Suprapubic skin (tissue), 3 donors: ENCODE results near the gene NRG3.

Experiments
- POLR2A ChIP-seq, 2 donors: fragments of 450-650 bp; IDR thresholded peaks; one replicate each; pipeline ENCODE4 v1.6.1; 2017; ENCODE audit warnings: antibody characterized with exemption in 2 of 2, mild to moderate bottlenecking in 2 of 2, moderate library complexity in 2 of 2
- TF ChIP-seq, protein P1 (sequence below), 2 donors: fragments of 200-600 bp in 1 of 2; fragments of 450-650 bp in 1 of 2; sonication (generic) in 1 of 2; IDR thresholded peaks; one replicate each; pipeline ENCODE4 v1.5.1; 2016 to 2019; ENCODE audit warnings: antibody characterized with exemption in 2 of 2, mild to moderate bottlenecking in 1 of 2, moderate library complexity in 1 of 2

DNA sequence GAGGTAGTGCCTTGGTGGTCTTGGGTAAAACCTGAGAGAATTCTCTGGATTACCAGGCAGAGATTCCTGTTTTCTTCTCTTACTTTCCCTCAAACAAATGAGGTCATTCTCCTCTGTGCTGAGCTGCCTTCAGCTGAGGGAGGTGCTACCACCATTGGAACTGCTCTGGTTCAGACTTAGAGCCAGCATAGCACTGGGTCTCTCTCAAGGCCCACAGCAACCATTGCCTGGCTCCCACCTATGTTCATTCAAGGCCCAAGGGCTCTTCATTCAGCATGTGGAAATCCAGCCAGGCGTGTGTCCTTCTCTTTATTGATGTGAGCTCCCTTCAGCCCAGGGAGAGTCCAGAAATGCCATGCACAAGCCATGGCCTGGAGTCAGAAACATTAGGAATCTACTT lies 261.1 kb downstream of the NRG3 start:
- TF ChIP-seq, protein P1, sequence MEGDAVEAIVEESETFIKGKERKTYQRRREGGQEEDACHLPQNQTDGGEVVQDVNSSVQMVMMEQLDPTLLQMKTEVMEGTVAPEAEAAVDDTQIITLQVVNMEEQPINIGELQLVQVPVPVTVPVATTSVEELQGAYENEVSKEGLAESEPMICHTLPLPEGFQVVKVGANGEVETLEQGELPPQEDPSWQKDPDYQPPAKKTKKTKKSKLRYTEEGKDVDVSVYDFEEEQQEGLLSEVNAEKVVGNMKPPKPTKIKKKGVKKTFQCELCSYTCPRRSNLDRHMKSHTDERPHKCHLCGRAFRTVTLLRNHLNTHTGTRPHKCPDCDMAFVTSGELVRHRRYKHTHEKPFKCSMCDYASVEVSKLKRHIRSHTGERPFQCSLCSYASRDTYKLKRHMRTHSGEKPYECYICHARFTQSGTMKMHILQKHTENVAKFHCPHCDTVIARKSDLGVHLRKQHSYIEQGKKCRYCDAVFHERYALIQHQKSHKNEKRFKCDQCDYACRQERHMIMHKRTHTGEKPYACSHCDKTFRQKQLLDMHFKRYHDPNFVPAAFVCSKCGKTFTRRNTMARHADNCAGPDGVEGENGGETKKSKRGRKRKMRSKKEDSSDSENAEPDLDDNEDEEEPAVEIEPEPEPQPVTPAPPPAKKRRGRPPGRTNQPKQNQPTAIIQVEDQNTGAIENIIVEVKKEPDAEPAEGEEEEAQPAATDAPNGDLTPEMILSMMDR (IDR thresholded peaks at IDR 0.05), result no peak
- TF ChIP-seq POLR2A (IDR thresholded peaks at IDR 0.05), result no peak
